ENCODE measurements around the gene KCNIP1. TPM values are rescaled to one million over a fixed set of nuclear protein-coding genes. Genes with fewer than 3 reads are reported as not detected.

KCNIP1 gene
- total and polyA plus RNA-seq, 4 donors, result 0.13 to 1.8 (median 0.72) TPM

DNA sequence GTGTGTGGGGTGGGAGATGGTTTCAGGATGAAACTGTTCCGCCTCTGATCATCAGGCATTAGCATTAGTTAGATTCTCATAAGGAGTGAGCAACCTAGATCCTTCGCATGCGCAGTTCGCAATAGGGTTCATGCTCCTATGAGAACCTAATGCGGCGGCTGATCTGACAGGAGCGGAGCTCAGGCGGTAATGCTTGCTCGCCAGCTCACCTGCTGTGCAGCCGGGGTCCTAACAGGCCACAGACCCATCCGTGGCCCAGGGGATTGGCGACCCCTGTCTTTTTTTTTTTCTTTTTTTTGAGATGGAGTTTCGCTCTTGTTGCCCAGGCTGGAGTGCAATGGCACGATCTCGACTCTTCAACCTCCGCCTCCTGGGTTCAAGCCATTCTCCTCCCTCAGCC, 119.1 kb downstream of the KCNIP1 start:
- WGBS, 2 donors, result 93 to 99% methylated on average over 16 of the region's 16 CpGs

DNA sequence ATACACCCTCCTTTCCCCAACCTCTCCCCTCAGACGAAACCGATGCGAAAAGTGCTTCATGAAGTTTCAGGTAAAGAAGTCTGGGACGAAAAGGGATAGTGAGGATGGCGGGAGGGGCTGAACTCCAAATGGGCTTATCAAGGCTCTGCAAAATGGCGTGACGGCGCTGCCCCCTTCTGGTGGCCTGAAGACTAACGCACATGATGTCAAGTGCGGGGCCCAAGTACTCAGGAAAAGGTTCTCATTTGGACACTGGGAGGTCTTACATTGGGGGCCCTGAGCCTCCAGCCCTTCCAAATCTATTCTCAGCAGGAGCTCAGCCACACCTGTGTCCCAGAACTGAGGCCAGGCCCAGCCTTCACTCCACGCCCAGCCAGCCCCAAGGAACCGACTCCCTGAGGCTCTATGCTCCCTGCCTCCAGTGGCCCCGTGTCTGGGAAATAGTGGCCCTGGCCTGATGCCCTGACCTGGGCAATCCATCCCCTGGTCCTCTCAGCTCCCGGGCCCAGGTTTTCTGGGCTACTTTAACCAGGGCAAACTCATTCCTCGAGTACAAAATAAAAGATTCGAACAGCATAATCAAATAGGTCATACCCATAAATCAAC, 119.9 kb downstream of the KCNIP1 start:
- DNase-seq, result peak; percentile 45 to 67 (median 46)
- 49 to 55% methylated on average over 16 of the region's 16 CpGs for WGBS, 2 donors
- Histone ChIP-seq H3K27me3 (ENCODE audit: control insufficient read depth in 3 of 3, insufficient read depth in 3 of 3, low read length in 2 of 3) (no peaks in the 10 kb centered on the region), H3K36me3 (ENCODE audit: control insufficient read depth in 4 of 4, insufficient read depth in 4 of 4, low read length in 4 of 4) (no peaks in the 10 kb centered on the region), H3K27ac (ENCODE audit: low read depth in 1 of 2, low read length in 1 of 2) (no peak overlapping the region), H3K9me3 (ENCODE audit: control insufficient read depth in 4 of 4, insufficient read depth in 3 of 4, low read length in 3 of 4) (no peaks in the 10 kb centered on the region), H3K4me3 (no peak overlapping the region), H3K9ac (ENCODE audit: insufficient read depth in 1 of 2, low read length in 2 of 2) (no peak overlapping the region), H3K4me1 (ENCODE audit: control insufficient read depth in 5 of 5, insufficient read depth in 5 of 5, low read length in 5 of 5) (no peaks in the 10 kb centered on the region)
- TF ChIP-seq CTCF (IDR thresholded peaks at IDR 0.05; ENCODE audit: control extremely low read depth, extremely low read depth), result peak; percentile 24
- peak; percentile 53 for ATAC-seq (ENCODE audit: insufficient read depth, low FRiP score)

More for the DNA sequence above, 119.1 kb downstream of the KCNIP1 start:
- no peaks in the 10 kb centered on the region for H3K27me3 ChIP-seq (ENCODE audit: control insufficient read depth in 3 of 3, insufficient read depth in 3 of 3, low read length in 2 of 3)
- no peak for DNase-seq
- no peak overlapping the region for H3K27ac ChIP-seq (ENCODE audit: low read depth in 1 of 2, low read length in 1 of 2)
- no peak overlapping the region for H3K9ac ChIP-seq (ENCODE audit: insufficient read depth in 1 of 2, low read length in 2 of 2)
- H3K4me1 ChIP-seq (ENCODE audit: control insufficient read depth in 5 of 5, insufficient read depth in 5 of 5, low read length in 5 of 5), result peaks cover 0 to 2% (median 0%) of the 10 kb centered on the region in 5 donors
- H3K36me3 ChIP-seq (ENCODE audit: control insufficient read depth in 4 of 4, insufficient read depth in 4 of 4, low read length in 4 of 4), result no peaks in the 10 kb centered on the region
- no peaks in the 10 kb centered on the region for H3K9me3 ChIP-seq (ENCODE audit: control insufficient read depth in 4 of 4, insufficient read depth in 3 of 4, low read length in 3 of 4)
- H3K4me3 ChIP-seq, result no peak overlapping the region
- no peak for TF ChIP-seq CTCF (IDR thresholded peaks at IDR 0.05; ENCODE audit: control extremely low read depth, extremely low read depth)
- no peak for ATAC-seq (ENCODE audit: insufficient read depth, low FRiP score)

DNA sequence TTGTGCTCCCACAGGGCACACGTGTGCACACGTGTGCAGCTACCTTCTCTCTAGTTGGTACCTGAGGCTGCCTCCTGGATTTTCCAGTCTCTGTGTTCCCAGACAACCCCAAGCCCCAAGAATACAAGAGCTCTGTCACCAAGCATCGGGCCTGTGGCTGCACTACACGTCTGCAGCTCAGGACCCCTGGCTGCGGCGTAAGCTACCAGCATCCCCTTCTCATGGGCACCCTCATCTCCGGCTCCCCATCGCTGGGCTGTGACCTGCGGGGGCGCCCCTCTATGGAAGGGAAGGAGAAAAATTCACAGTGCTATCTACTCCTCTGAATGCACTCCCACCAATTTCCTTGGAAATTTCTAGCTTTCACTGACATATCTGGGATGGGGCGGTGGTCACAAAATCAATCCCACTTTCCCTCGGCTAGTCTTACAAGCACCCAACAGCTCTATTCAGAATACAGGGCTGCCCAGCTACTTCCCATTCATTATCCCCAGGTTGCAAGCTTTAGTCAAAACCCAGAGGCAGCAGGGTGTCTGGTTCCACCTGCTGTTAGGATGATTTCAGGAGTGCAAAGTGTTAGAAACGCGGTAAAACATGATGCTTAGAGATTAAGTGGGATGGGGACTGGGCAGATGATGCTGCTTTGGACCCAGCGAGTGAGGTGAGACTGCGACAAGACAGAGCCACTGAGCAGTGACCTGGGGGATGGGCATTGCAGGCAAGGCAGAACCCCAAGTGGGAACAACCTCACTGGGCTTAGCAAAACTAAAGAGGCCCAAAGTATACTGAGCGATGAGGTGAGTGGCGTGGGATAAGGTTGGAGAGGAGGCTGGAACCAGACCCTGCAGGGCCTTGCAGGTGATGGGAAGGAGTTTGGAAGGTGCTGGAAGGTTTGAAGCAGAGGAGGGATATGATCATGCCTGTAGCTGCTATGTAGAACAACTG, 121.7 kb downstream of the KCNIP1 start:
- Histone ChIP-seq H3K9me3 (ENCODE audit: control insufficient read depth in 4 of 4, insufficient read depth in 3 of 4, low read length in 3 of 4) (no peaks in the 10 kb centered on the region), H3K9ac (ENCODE audit: insufficient read depth in 1 of 2, low read length in 2 of 2) (no peak overlapping the region)
- DNase-seq, result no peak

More for the DNA sequence above, 121.7 kb downstream of the KCNIP1 start:
- Histone ChIP-seq H3K27me3 (ENCODE audit: control insufficient read depth in 3 of 3, insufficient read depth in 3 of 3, low read length in 2 of 3) (no peaks in the 10 kb centered on the region), H3K27ac (ENCODE audit: low read depth in 1 of 2, low read length in 1 of 2) (no peak overlapping the region), H3K36me3 (ENCODE audit: control insufficient read depth in 4 of 4, insufficient read depth in 4 of 4, low read length in 4 of 4) (no peaks in the 10 kb centered on the region), H3K4me3 (no peak overlapping the region), H3K4me1 (ENCODE audit: control insufficient read depth in 5 of 5, insufficient read depth in 5 of 5, low read length in 5 of 5) (no peaks in the 10 kb centered on the region)
- no peak for TF ChIP-seq CTCF (IDR thresholded peaks at IDR 0.05; ENCODE audit: control extremely low read depth, extremely low read depth)
- whole genome bisulfite sequencing, 2 donors, result 77 to 88% methylated on average over 18 of the region's 18 CpGs
- no peak for ATAC-seq (ENCODE audit: insufficient read depth, low FRiP score)

All from lung (tissue), 12 donors.